ENCODE results near the gene SAMD10.
"Not testable (repeated sequence)": the region's sequence is repeated elsewhere in the genome, so short reads cannot be mapped to it uniquely, and the experiment has no call there.

Gene SAMD10

GRCh38 chr20:63941282-63942081, 38.0 kb downstream of the SAMD10 start:
- peak; percentile 77 for DNase-seq (ENCODE audit: low spot score)

GRCh38 chr20:63940472-63941266, 38.8 kb downstream of the SAMD10 start:
- no peak for DNase-seq (ENCODE audit: low spot score)

DNA sequence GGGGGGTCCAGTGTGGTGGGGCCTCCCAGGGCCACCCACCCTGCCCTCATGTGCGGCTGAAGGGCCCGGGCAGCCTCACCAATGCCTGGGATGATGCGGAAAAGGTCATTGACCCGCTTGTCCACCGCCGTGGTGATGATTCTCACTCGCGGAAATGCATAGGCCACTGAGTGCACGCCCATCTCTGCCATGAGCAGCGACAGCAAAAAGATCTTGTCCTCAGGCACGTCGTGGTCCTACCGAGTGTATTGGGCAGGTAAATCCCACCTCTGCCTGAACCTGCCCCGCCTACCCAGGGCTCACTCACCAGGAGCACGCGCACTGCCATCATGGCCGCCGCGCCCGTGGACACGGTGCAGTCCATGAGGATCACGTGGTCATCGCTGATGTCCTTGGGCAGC, 39.4 kb downstream of the SAMD10 start:
- DNase-seq (ENCODE audit: low spot score): no peak

- no peak for DNase-seq (ENCODE audit: low spot score)
Measured at GRCh38 chr20:63939061-63939935, 40.1 kb downstream of the SAMD10 start.

DNA sequence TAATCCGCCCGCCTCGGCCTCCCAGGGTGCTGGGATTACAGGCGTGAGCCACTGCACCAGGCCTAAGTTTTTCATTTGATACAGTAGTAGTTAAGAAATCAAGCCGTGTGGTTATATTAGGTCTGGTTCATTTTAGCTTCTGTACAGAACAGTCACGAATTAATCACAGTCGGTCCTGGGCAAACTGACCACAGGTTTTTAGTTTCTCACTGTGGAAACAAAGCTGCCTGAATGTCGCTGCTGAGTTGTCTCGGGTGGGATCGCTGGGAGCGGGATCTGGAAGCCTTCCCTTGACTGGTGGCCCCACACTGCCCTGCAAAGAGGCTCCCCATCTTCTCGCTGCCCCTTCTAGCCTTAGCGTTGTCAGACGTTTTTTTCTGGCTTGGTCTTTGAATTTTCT, 41.8 kb downstream of the SAMD10 start:
- DNase-seq (ENCODE audit: low spot score): no peak

GRCh38 chr20:63935447-63935846, 44.0 kb downstream of the SAMD10 start:
- DNase-seq (ENCODE audit: low spot score): no peak

DNA sequence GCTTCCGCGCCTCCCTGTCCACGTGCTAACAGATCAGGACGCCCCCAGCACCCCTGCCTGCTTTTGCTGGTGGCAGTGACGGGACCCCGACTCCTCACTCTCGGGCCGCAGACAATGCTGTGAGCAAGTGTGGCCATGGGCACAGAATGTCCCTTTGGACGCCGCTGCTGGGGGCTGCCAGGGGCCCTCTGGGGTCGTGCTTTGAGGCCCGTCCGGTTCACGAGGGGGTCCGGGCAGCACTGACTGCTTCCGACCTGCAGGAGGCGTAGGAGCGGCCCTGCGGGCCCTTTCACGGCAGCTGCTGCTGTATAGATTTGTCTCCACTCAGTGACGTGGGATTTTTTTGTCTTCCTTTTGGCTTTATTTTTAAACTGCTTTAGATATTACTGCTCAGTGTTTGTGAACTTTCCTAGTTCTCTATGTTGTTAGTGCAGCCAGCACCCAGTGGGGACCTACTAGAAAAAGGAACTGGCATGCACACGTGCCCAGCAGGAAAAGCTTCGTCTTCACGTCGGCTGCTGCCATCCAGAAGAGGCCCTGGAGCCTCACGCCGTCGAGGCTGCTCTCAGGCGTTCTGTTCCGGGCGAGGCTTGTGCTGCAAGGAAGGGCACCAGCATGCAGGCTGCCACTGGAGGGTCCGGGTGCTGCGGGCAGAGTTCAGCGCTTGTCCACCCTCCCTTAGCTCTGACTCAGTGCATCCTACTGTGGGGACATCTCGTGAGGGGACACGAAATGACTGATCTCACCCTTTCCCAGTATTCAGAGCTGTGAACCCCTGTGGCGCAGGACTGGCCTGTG, 45.0 kb downstream of the SAMD10 start:
- DNase-seq (ENCODE audit: low spot score): peak; percentile 81

DNA sequence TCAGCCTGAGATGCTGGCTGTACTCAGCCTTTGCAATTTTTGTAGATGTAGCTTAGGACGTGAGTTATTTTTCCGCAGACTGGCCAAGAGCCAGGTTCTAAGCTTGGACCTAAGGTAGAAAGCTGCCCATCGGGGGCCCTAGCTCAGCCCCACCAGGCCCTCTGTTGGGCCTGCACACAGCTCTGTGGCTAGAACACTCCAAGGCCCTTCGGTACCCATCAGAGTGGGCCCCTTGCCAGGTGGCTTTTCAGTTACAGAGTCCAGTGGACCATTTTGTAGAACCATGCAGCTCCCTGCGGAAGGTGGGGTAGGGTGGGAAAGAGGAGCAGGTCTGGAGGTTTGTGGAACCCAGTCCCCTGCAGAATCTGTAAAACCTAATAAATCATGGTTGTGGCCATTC, 45.8 kb downstream of the SAMD10 start:
- no peak for DNase-seq (ENCODE audit: low spot score)

DNA sequence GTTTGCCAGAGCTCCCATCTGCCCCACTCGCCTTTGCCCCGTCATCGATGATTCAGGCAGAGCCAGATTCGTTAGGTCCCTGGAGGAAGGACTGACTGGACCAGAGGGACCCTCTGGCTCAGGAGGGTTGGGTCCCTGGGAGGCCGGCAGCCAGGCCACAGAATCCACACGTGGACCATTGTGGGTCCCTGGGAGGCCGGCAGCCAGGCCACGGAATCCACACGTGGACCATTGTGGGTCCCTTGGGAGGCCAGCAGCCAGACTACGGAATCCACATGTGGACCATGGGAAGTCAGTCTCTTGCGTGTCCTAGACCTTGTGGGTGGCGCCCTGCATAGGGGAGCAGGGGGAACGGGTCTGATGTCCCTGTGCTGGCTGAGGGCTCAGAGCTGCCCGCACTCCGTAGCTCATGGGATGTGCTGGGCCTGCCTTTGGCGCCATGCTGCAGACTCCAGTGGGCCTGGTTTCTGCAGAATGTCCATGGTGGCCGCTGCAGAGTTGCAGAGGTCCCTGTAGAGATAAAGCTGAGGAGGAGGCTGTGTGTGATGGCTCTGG, 46.8 kb downstream of the SAMD10 start:
- DNase-seq (ENCODE audit: low spot score): no peak

DNA sequence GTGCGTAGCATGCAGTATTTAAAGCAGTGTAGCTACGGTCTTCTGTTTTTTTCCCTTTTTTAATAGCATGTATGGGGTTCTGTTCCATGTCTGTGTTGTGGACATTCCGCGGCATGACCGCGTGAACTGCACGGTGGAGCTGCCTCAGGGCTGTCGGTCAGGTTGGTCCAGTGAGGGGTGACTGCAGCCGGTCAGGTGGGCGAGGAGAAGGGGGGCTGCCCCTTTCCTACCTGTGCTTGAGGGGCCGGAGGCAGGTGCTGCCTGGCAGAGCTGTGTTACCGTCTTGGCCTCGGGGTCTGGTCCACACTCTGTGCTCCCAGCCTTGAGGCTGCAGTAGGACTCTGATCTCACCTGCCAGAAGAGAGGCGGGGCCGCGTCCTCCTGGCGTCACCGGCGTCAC, 47.7 kb downstream of the SAMD10 start:
- DNase-seq (ENCODE audit: low spot score): no peak

GRCh38 chr20:63930971-63931553, 48.4 kb downstream of the SAMD10 start:
- DNase-seq (ENCODE audit: low spot score): no peak

- not testable (repeated sequence) for DNase-seq (ENCODE audit: low spot score)
Measured at GRCh38 chr20:63929473-63929883, 50.0 kb downstream of the SAMD10 start.

- no peak for DNase-seq (ENCODE audit: low spot score)
Measured at GRCh38 chr20:63929071-63929470, 50.4 kb downstream of the SAMD10 start.

- DNase-seq (ENCODE audit: low spot score): no peak
Measured at GRCh38 chr20:63926298-63926697, 53.1 kb downstream of the SAMD10 start.

GRCh38 chr20:63924241-63924640, 55.2 kb downstream of the SAMD10 start:
- DNase-seq (ENCODE audit: low spot score): no peak

All from iPS-NIHi11 (cell line).